Prostate gland (tissue), 2 donors: ENCODE measurements around the gene IYD. TPM values are rescaled to one million over a fixed set of nuclear protein-coding genes. Genes with fewer than 3 reads are reported as not detected.

Experiments used
- DNase-seq: peaks from one replicate; pipeline ENCODE4 v3.0.0-alpha.2; 2019; ENCODE audit warnings: low spot score
- H3K27ac ChIP-seq, 2 donors: fragments of 200-600 bp; sonication (generic); 2 replicates each; pipeline ENCODE4 v1.5.1; 2017 to 2019
- H3K27me3 ChIP-seq: fragments of 200-600 bp; sonication (generic); replicated peaks from 2 replicates; pipeline ENCODE4 v1.5.1; 2019; ENCODE audit not compliant: insufficient read depth
- H3K36me3 ChIP-seq, 2 donors: fragments of 200-600 bp; sonication (generic); 1 replicate in 1 of 2; 2 replicates in 1 of 2; pipeline versions ENCODE4 v1.5.1 to v1.8.1; 2017 to 2019
- H3K4me1 ChIP-seq: fragments of 200-600 bp; sonication (generic); replicated peaks from 2 replicates; pipeline ENCODE4 v1.5.1; 2019
- H3K4me3 ChIP-seq, 2 donors: fragments of 200-600 bp; sonication (generic); 2 replicates each; pipeline ENCODE4 v1.5.1; 2017 to 2019
- H3K9me3 ChIP-seq: fragments of 200-600 bp; sonication (generic); 2 replicates; pipeline ENCODE4 v1.5.1; 2017
- POLR2A ChIP-seq: fragments of 450-650 bp; IDR thresholded peaks from one replicate; pipeline ENCODE4 v1.6.1; 2016; ENCODE audit warnings: antibody characterized with exemption, mild to moderate bottlenecking
- POLR2AphosphoS5 ChIP-seq: sonication (generic); formaldehyde crosslinking; IDR thresholded peaks from one replicate; pipeline ENCODE4 v1.6.1; 2017; ENCODE audit warnings: antibody characterized with exemption
- WGBS: methylation state at CpG from one replicate; pipeline ENCODE4 v1.1.5; 2018; 5-methylcytosine and 5-hydroxymethylcytosine counted together
- intact Hi-C: fragments of 100-400 bp; cut with DNase I; formaldehyde crosslinking; loops from one replicate; pipeline ENCODE4 v1.14.2; 2022
- small RNA-seq, 2 donors: library from RNA; depleted of rRNA; stranded (forward); fragments of <200 nt; gene quantifications; one replicate each; pipeline ENCODE3, GENCODE V24; 2016
- total RNA-seq, 2 donors: library from RNA; depleted of rRNA; stranded (reverse); fragments of >200 nt; gene quantifications; one replicate each; pipeline ENCODE4 v1.1.0, GENCODE V29; 2016
- TF ChIP-seq, protein P1 (sequence below), 4 experiments: fragments of 200-600 bp in 2 of 4; fragments of 450-650 bp in 2 of 4; sonication (generic) in 2 of 4; IDR thresholded peaks; 1 replicate in 3 of 4; 2 replicates in 1 of 4; pipeline ENCODE4 v1.5.1; 2016 to 2019; ENCODE audit warnings: antibody characterized with exemption in 4 of 4, mild to moderate bottlenecking in 2 of 4, moderate library complexity in 2 of 4

The IYD gene
- total RNA-seq, 2 donors from 2014 or later: 0.05 to 0.45 TPM

DNA sequence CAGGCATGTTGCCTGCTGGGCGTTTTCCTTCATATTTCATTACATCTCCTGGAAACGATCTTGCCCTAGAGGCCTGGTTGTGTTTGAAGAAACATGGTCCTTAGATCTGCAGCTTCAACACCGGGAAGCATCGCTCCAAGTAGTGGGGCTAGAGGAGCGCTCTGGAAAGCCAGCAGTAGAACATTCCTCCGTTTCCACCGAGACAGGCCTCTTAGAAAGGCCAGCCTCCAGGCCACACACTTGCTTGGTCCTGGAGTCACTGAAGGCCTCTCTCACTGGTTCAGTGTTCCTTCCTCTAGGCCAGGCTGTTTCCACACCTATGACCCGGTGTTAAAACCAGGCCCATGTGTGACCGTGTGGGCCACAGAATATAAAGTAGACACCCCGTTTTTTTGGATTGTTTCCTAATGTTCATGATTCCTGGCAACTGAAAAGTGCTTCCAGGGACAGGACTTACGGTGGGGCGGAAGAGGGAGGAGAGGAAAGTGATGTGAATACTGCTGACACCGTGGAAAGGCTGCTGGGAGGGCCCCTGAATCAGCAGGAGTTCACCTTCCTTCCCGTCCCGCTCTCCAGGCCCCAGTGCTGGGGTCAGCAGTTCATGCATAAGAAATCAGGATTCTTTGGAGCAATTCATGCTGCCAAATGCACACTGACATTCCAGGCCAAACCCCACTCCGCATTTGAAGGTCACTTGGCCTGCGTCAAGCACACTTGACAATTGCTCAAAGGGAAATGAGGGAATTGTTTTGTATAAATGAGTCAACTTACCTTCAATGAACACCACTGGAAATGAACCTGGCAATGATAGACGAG, 83.8 kb downstream of the IYD start:
- 86% methylated on average over 18 of the region's 18 CpGs for WGBS
- H3K4me1 ChIP-seq: no peaks in the 10 kb centered on the region
- no peaks in the 10 kb centered on the region for H3K27me3 ChIP-seq
- no peak for TF ChIP-seq POLR2A
- no peak for TF ChIP-seq POLR2AphosphoS5
- TF ChIP-seq, protein P1, sequence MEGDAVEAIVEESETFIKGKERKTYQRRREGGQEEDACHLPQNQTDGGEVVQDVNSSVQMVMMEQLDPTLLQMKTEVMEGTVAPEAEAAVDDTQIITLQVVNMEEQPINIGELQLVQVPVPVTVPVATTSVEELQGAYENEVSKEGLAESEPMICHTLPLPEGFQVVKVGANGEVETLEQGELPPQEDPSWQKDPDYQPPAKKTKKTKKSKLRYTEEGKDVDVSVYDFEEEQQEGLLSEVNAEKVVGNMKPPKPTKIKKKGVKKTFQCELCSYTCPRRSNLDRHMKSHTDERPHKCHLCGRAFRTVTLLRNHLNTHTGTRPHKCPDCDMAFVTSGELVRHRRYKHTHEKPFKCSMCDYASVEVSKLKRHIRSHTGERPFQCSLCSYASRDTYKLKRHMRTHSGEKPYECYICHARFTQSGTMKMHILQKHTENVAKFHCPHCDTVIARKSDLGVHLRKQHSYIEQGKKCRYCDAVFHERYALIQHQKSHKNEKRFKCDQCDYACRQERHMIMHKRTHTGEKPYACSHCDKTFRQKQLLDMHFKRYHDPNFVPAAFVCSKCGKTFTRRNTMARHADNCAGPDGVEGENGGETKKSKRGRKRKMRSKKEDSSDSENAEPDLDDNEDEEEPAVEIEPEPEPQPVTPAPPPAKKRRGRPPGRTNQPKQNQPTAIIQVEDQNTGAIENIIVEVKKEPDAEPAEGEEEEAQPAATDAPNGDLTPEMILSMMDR (IDR thresholded peaks at IDR 0.05): no peak
- intact Hi-C loops: no loop called here
- no peak for DNase-seq
- no peaks in the 10 kb centered on the region for H3K9me3 ChIP-seq
- no peak overlapping the region for H3K4me3 ChIP-seq
- H3K36me3 ChIP-seq: no peaks in the 10 kb centered on the region
- H3K27ac ChIP-seq: no peak overlapping the region

DNA sequence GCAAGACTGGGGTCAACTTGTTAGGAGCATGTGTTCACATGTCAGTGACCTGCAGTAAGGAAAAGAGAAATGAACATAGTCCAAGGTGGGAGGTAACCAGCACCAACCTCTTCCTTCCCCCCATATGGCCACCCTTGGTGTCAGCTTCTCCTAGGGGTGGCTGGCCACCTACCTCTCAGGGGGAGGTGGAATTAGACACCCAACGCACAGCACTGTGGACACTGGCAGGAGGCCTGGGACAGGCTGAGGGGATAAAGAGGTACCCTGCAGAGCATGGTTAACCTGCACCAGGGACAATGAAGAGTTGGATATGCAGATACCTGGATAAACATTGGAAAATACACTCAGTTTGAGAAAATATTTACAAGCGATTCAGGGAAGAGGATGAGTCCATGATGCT, 84.5 kb downstream of the IYD start:
- no peaks in the 10 kb centered on the region for H3K36me3 ChIP-seq
- no peak for DNase-seq
- no peaks in the 10 kb centered on the region for H3K9me3 ChIP-seq
- intact Hi-C loops: no loop called here
- no peaks in the 10 kb centered on the region for H3K27me3 ChIP-seq
- TF ChIP-seq, protein P1 (IDR thresholded peaks at IDR 0.05): no peak
- TF ChIP-seq POLR2A: no peak
- no peak for TF ChIP-seq POLR2AphosphoS5
- H3K4me1 ChIP-seq: no peaks in the 10 kb centered on the region
- no peak overlapping the region for H3K27ac ChIP-seq
- 88% methylated on average over 2 of the region's 2 CpGs for whole genome bisulfite sequencing
- H3K4me3 ChIP-seq: no peak overlapping the region

Small RNA genes within 50 kb of the gene (small RNA-seq; reads per million reads assigned to genes)
- 0 reads per million in 2 donors for gene RNU4-7P

Other genes with a start within 250 kb of the IYD start
- 10 to 100 TPM in 1 of 2 donors, 1 to 10 TPM in 1; 3.4 to 14.8 TPM for gene PPP1R14C, start 226.0 kb upstream of the IYD start, total RNA-seq
- gene PLEKHG1, start 230.9 kb downstream of the IYD start, total RNA-seq: 10 to 100 TPM in 1 of 2 donors, 1 to 10 TPM in 1; 4.9 to 65.4 TPM